DLD1 (cell line): ENCODE data around the gene TEDDM1.
"Not testable (repeated sequence)": the region's sequence is repeated elsewhere in the genome, so short reads cannot be mapped to it uniquely, and the experiment has no call there.

Experiments used
- in situ Hi-C: cut with HindIII; loops from 2 replicates; pipeline ENCODE4 v1.10.0; 2017; ENCODE audit warnings: low sequenced_read_pairs

The TEDDM1 gene

DNA sequence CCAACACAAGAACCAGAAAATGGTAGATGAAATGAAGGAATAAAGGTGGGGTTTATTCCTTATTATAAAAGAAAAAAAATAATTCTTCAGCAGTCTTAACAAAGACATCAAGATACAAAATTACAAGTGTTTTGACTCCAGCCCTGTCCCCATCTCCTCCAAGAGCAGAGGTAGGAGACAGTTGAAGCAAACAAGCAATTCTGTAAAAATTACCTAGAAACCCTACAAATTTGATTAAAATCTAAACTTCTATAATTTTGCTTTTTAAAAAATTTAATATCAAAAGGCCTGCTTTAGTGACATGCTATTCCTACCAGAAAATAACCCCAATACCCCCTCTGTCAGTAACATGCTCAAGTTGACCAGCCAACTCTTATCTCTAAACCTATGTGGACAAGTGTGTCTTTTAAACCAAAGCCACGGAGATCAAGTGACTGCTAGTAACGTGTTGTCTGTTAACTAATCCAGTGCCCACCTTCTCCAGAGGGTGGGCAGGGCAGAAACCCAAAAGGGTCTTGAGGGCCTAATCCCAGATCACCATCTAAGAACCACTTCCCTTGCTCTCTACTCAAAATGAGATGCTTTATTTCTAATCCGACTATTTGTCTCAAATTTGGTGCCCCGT is 17.3 kb downstream of the TEDDM1 start:
- in situ Hi-C loops = no loop called here

DNA sequence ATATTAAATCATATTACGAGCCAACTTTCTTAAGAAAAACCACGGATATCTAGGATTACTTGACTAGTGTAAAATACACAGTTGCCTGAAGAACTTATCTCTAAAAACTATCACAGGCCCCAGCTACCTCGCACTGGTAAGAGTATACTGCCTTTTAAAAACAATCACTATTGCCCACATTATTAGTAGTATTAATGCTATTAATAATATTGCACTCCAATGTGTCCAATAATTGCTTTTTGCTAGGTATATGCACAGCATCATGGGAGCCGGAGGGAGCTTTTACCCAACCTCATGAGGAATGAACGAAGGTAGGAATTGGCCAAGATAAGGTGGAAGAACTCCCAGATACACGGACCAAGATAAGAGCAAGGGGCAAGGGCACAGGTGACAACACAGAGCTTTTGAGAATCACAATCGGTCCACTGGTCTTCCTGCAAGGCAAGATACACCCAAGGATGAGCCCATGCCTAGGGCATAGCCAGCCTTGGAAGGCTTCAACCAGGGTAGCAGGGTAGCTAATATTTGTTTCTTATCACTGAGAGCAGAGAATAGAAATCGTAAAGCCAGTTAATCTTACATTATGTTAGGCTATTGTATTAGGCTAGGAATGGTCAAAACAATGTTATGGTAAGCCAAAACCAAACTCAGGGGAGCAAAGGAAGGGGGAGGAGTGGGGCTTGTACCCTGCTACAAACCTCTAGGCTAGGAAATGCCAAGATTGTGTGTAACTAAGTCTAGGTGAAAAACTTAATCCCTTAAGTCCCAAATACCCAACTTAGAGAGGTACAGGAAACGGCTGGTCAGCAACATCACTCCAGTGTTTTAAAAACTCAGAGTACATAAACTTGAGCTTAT is 18.3 kb downstream of the TEDDM1 start:
- in situ Hi-C loops = no loop called here

- in situ Hi-C loops = no loop called here
These were observed 20.3 kb downstream of the TEDDM1 start for GRCh38 chr1:182380199-182380598.

GRCh38 chr1:182379781-182380180 is 20.7 kb downstream of the TEDDM1 start:
- in situ Hi-C loops = not testable (repeated sequence)

DNA sequence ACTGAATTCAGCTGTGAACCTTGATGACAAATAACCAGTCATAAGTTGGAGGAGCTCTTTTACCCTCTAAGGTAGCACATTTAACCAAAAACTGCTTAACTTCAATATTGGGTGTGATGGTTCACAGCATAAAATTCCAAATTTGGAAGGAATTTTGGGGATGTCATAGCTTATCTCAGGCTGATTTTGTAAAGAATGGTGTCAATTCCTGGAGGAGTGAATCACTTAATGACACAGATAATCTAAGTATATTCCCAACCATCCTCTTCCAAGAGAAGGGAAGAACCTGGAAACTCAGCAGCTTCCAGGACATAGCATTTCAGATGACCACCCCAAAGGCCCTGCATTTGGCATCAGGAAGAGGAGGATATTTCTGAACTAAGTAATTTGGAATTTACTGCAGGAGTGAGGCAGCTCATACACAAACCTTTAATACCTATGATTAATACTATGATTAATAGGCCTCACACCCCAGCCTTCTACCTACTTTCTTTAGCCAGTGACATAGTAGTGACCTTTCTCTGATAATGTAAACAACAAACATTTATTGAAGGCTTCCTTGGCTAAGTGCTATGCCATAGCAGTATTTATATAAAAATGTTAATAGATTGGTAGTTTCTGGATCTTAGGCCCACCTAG is 23.4 kb downstream of the TEDDM1 start:
- in situ Hi-C loops = no loop called here

- in situ Hi-C loops = no loop called here
These were observed 26.2 kb downstream of the TEDDM1 start for GRCh38 chr1:182374101-182374834.

DNA sequence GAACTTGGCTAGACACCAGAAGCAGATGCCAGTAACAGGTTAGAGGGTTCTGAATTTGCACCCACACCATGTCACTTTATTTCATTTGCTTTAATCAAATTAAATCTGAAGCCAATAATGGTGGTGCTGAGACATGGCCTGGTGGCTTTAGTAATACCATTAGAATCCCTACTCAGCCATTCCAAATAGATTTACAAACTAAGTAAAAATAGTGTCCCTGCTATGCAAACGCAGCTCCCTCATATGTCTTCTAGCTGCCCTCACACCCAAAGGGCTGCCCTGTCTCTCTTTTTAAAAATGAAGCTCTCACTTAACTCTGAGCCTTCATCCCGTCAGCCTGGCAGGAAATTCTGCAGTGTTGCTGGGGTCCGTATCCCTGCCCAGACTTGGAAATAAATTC is 29.9 kb downstream of the TEDDM1 start:
- in situ Hi-C loops = no loop called here

GRCh38 chr1:182368903-182369302 is 31.6 kb downstream of the TEDDM1 start:
- in situ Hi-C loops = no loop called here

DNA sequence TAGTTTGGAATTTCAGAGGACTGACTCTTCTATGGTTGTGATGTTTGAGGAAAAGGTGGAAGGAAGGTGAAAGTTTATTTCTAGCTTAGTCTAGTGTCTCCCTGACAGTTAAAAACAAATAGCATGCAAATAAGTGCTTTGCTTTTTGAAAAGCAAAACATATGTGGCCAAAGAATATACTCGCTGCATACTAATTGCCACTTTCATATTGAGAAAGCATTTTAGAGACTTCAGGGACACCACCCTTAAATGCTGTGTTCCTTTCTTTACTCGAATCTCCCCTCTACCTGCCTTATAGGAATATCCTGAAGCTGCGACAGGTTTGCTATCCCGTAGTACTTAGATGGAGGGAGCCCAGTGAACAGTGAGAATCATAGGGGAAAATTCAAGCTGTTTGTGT is 32.1 kb downstream of the TEDDM1 start:
- in situ Hi-C loops = no loop called here

DNA sequence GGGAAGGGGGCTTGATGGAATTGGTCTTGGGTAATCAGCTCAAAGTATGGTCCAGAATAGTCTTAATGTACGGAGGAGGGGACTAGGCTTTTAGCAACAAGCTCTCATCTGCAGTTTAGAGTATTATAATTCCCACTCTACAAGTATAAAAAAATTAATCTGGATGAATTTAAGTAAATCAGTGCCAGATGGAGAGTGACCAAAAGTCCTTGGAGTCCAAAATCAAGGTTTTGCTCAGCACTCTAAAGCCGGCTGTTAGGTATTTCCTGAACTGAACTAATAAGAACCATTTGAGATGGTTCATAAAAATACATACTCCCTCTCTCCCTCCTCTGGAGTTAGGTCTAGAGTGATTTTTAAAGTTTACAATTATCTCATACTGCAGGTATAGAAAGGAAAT is 32.5 kb downstream of the TEDDM1 start:
- in situ Hi-C loops = no loop called here

DNA sequence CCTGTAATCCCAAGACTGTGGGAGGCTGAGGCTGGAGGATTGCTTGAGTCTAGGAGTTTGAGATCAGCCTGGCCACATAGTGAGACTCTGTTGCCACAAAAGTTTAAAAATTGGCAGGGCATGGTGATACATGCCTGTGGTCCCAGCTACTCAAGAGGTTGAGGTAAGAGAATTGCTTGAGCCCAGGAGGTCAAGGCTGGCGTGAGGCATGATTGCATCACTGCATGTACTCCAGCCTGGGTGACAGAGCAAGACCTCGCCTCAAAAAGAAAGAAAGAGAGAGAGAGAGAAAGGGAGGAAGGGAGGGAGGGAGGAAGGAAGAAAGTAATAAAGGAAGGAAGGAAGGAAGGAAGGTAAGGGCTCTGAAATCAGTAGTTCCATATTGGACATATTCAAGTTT is 33.9 kb downstream of the TEDDM1 start:
- in situ Hi-C loops = no loop called here

- in situ Hi-C loops = no loop called here
These were observed 40.8 kb downstream of the TEDDM1 start for GRCh38 chr1:182359645-182360044.

DNA sequence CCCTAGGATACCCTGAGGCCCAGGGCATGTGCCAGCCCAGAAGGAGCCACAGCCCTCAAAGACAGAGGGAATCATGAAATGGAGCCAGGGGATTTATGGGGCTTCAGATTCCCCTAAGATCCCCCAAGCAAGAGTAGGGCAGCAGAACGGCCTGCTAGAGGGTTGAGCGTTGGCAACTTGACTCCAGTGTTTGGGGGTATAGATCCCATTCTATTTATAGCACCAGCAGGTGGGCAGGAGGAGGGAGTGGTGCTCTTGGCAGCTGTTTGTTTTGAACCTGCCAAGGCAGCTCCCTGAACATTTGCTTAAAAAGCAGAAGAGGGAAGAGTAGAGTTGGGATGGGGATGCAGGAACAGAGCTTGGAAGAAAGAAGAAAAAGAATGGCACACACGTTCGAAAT is 42.6 kb downstream of the TEDDM1 start:
- in situ Hi-C loops = no loop called here

- in situ Hi-C loops = no loop called here
These were observed 43.3 kb downstream of the TEDDM1 start for GRCh38 chr1:182357171-182357570.

GRCh38 chr1:182355723-182356098 is 44.8 kb downstream of the TEDDM1 start:
- in situ Hi-C loops = no loop called here

- in situ Hi-C loops = no loop called here
These were observed 48.6 kb downstream of the TEDDM1 start for GRCh38 chr1:182351790-182352364.

- in situ Hi-C loops = no loop called here
These were observed 49.6 kb downstream of the TEDDM1 start for GRCh38 chr1:182350839-182351238.

DNA sequence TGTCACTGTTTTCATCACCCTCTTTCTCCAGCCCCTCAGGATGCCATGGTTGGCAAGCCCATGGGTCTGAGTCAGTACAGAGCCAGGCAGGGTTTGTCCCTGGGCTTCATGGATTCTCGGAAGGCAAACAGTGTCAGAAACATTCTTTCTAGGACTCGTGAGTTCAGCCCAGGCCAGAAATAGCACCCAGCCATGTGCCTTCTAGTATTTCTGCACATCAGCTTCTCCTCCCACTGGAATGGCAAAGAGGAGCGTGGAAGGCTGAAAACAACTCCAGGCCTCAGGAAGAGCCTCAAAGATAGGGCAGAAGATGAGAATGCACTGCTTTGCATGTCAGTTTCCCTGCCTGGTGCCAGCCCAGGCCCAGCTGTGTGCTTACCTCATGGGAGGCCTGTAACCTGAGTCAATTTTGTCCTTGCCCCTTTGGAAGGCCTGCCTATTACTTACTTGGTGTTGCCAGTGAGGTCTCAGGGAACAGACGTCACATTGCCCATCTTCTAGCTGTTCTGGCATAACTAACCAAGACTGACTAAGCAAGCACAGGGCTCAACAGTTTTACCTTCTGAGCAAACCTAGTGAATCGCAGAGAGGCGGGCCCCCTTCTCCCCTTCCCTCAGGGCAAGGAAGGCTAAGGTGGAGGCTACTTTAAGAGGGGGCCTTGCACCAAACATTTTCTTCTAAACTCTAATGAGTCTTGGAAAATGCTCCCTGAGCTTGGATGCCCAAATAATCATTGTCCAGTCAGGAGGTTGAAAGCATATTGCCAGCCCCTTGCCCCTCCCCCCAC is 51.3 kb downstream of the TEDDM1 start:
- in situ Hi-C loops = no loop called here
